GM23338 (cell line): ENCODE results near the gene THSD4. TPM values are rescaled to one million over a fixed set of nuclear protein-coding genes. Genes with fewer than 3 reads are reported as not detected.

ENCODE experiments used
- ATAC-seq: fragments of 200-7000 bp; cut with Tn5 transposase; 3 replicates; pipeline ENCODE4 v1.9.1; 2020
- DNase-seq: peaks from one replicate; pipeline ENCODE4 v3.0.0-alpha.2; 2015; ENCODE audit warnings: low spot score
- H2AFZ ChIP-seq: fragments of 200-600 bp; sonication (generic); 2 replicates; pipeline ENCODE4 v1.8.0; 2016; ENCODE audit warnings: antibody characterized with exemption, mild to moderate bottlenecking, moderate library complexity
- H3F3A ChIP-seq: fragments of 200-600 bp; sonication (generic); replicated peaks from 2 replicates; pipeline ENCODE4 v1.8.0; 2017; ENCODE audit warnings: antibody characterized with exemption, mixed run types, low read depth
- H3K27ac ChIP-seq: fragments of 200-600 bp; sonication (generic); 2 replicates; pipeline ENCODE4 v1.6.1; 2016; ENCODE audit warnings: low read depth
- H3K27me3 ChIP-seq: fragments of 200-600 bp; sonication (generic); 2 replicates; pipeline ENCODE4 v1.8.0; 2016; ENCODE audit warnings: mild to moderate bottlenecking, mixed run types, moderate library complexity; ENCODE audit not compliant: insufficient read depth
- H3K36me3 ChIP-seq: fragments of 200-600 bp; sonication (generic); 2 replicates; pipeline ENCODE4 v1.8.0; 2016; ENCODE audit warnings: mild to moderate bottlenecking; ENCODE audit not compliant: insufficient read depth
- H3K4me1 ChIP-seq: fragments of 200-600 bp; sonication (generic); 2 replicates; pipeline ENCODE4 v1.8.0; 2016; ENCODE audit warnings: mild to moderate bottlenecking, moderate library complexity; ENCODE audit not compliant: insufficient read depth
- H3K4me2 ChIP-seq: fragments of 200-600 bp; sonication (generic); 2 replicates; pipeline ENCODE4 v1.7.1; 2017; ENCODE audit warnings: mixed run types
- H3K4me3 ChIP-seq: fragments of 200-600 bp; sonication (generic); 2 replicates; pipeline ENCODE4 v1.6.1; 2016; ENCODE audit warnings: mixed run types
- H3K79me2 ChIP-seq: fragments of 200-600 bp; sonication (generic); replicated peaks from 2 replicates; pipeline ENCODE4 v1.8.0; 2017; ENCODE audit warnings: mild to moderate bottlenecking; ENCODE audit not compliant: insufficient read depth
- H3K9me2 ChIP-seq: fragments of 200-600 bp; sonication (generic); 2 replicates; pipeline ENCODE4 v1.8.0; 2017; ENCODE audit not compliant: insufficient read depth
- H4K20me1 ChIP-seq: fragments of 200-600 bp; sonication (generic); replicated peaks from 2 replicates; pipeline ENCODE4 v1.8.0; 2017; ENCODE audit warnings: mild to moderate bottlenecking; ENCODE audit not compliant: insufficient read depth
- H3K27ac Mint-ChIP-seq: 2 replicates; pipeline ENCODE4 v1.8.0; 2020; ENCODE audit warnings: inconsistent platforms, mild to moderate bottlenecking, moderate library complexity, mixed read lengths
- H3K27me3 Mint-ChIP-seq: 3 replicates; pipeline ENCODE4 v1.8.0; 2022; ENCODE audit warnings: low read depth, mild to moderate bottlenecking, moderate library complexity, mixed read lengths, inconsistent platforms; ENCODE audit not compliant: insufficient read depth, poor library complexity
- H3K36me3 Mint-ChIP-seq: 3 replicates; pipeline ENCODE4 v1.8.0; 2021; ENCODE audit warnings: low read depth, mild to moderate bottlenecking, inconsistent platforms, moderate library complexity, mixed read lengths
- H3K4me1 Mint-ChIP-seq: 3 replicates; pipeline ENCODE4 v1.8.0; 2020; ENCODE audit warnings: mild to moderate bottlenecking, inconsistent platforms, mixed read lengths
- H3K4me3 Mint-ChIP-seq: 3 replicates; pipeline ENCODE4 v1.8.0; 2021; ENCODE audit warnings: moderate library complexity, mild to moderate bottlenecking, inconsistent platforms, mixed read lengths
- H3K9me3 Mint-ChIP-seq: 3 replicates; pipeline ENCODE4 v1.8.0; 2020; ENCODE audit warnings: moderate library complexity, mild to moderate bottlenecking, inconsistent platforms, mixed read lengths
- ETS1 ChIP-seq: IDR thresholded peaks from 2 replicates; pipeline ENCODE4 v1.6.1; 2016; ENCODE audit warnings: antibody characterized with exemption
- EZH2 ChIP-seq: fragments of 200-600 bp; sonication (generic); IDR thresholded peaks from one replicate; pipeline ENCODE4 v1.8.0; 2017; ENCODE audit warnings: antibody characterized with exemption, mild to moderate bottlenecking, low read depth; ENCODE audit not compliant: unreplicated experiment
- EZH2phosphoT487 ChIP-seq: fragments of 200-600 bp; sonication (generic); IDR thresholded peaks from one replicate; pipeline ENCODE4 v1.8.1; 2018; ENCODE audit warnings: antibody characterized with exemption; ENCODE audit not compliant: unreplicated experiment
- NANOG ChIP-seq: IDR thresholded peaks from 2 replicates; pipeline ENCODE4 v1.6.1; 2016; ENCODE audit warnings: antibody characterized with exemption, borderline replicate concordance
- REST ChIP-seq: IDR thresholded peaks from one replicate; pipeline ENCODE4 v1.6.1; 2018; ENCODE audit warnings: antibody characterized with exemption; ENCODE audit not compliant: unreplicated experiment
- ZNF331 ChIP-seq: fragments of 250-450 bp; sonication (Bioruptor Pico); IDR thresholded peaks from 2 replicates; pipeline ENCODE4 v1.5.0; 2020; ENCODE audit warnings: low read depth, mild to moderate bottlenecking, moderate library complexity
- ZNF462 ChIP-seq: fragments of 250-450 bp; sonication (Bioruptor Pico); IDR thresholded peaks from 2 replicates; pipeline ENCODE4 v1.5.0; 2020; ENCODE audit warnings: mild to moderate bottlenecking, moderate library complexity
- polyA plus RNA-seq: library from polyadenylated mRNA; unstranded; fragments of >200 nt; fragmentation: Nextera tagmentation; extraction: Ambion mirVana; gene quantifications from 2 replicates; pipeline ENCODE4 v1.2.1, GENCODE V29; 2016
- total RNA-seq: library from RNA; depleted of rRNA; stranded (reverse); fragments of >200 nt; shearing (Covaris generic); gene quantifications from 2 replicates; pipeline ENCODE4 v1.2.3, GENCODE V29; 2014

Gene THSD4
- total and polyA plus RNA-seq, 2 experiments from 2014 or later = 2.0 to 7.4 TPM

- Histone ChIP-seq H4K20me1 (no peaks in the 10 kb centered on the region; the same call in 1 of the 2 replicates), H3K36me3 (no peaks in the 10 kb centered on the region), H3F3A (no peaks in the 10 kb centered on the region), H3K4me1 (no peaks in the 10 kb centered on the region), H3K9me2 (no peaks in the 10 kb centered on the region; the same call in 1 of the 2 replicates), H3K79me2 (no peaks in the 10 kb centered on the region), H3K4me3 (no peak overlapping the region), H3K27me3 (no peaks in the 10 kb centered on the region), H3K4me2 (no peak overlapping the region), H2AFZ (no peak overlapping the region), H3K27ac (no peak overlapping the region)
- Mint-ChIP-seq H3K27me3 (no peaks in the 10 kb centered on the region), H3K27ac (no peak overlapping the region), H3K36me3 (peaks cover 13% of the 10 kb centered on the region; the same call in 2 of the 3 replicates), H3K4me1 (peaks cover 15% of the 10 kb centered on the region), H3K4me3 (no peak overlapping the region), H3K9me3 (no peaks in the 10 kb centered on the region; the same call in 2 of the 3 replicates)
- no peak for TF ChIP-seq NANOG
- no peak for ATAC-seq
- DNase-seq = no peak
These were observed 37.3 kb downstream of the THSD4 start for GRCh38 chr15:71152542-71152941.

- no peak for ATAC-seq
- Histone ChIP-seq H3K4me1 (no peaks in the 10 kb centered on the region), H2AFZ (no peak overlapping the region), H3K4me2 (no peak overlapping the region), H3K9me2 (no peaks in the 10 kb centered on the region; the same call in 1 of the 2 replicates), H3F3A (no peaks in the 10 kb centered on the region), H3K4me3 (no peak overlapping the region), H3K27ac (no peak overlapping the region), H3K36me3 (no peaks in the 10 kb centered on the region), H3K27me3 (no peaks in the 10 kb centered on the region), H3K79me2 (no peaks in the 10 kb centered on the region), H4K20me1 (no peaks in the 10 kb centered on the region; the same call in 1 of the 2 replicates)
- peak overlapping the region; percentile 16; the same call in 1 of the 2 replicates for H3K27ac Mint-ChIP-seq
- no peaks in the 10 kb centered on the region for H3K27me3 Mint-ChIP-seq
- peaks cover 13% of the 10 kb centered on the region; the same call in 2 of the 3 replicates for H3K36me3 Mint-ChIP-seq
- H3K9me3 Mint-ChIP-seq = no peaks in the 10 kb centered on the region; the same call in 2 of the 3 replicates
- peaks cover 15% of the 10 kb centered on the region for H3K4me1 Mint-ChIP-seq
- no peak overlapping the region for H3K4me3 Mint-ChIP-seq
- DNase-seq = no peak
- no peak for TF ChIP-seq ZNF331 (CRISPR knock-in tag)
- TF ChIP-seq ETS1 = no peak
- TF ChIP-seq EZH2phosphoT487 = no peak
- TF ChIP-seq NANOG = no peak
- TF ChIP-seq ZNF462 = no peak
- no peak for TF ChIP-seq REST
- TF ChIP-seq EZH2 = no peak
These were observed 38.7 kb downstream of the THSD4 start for GRCh38 chr15:71153823-71154524.
